Testis (tissue), 2 donors: Measurements from ENCODE around the gene ITPK1.

Experiments
- POLR2A ChIP-seq: fragments of 450-650 bp; IDR thresholded peaks from one replicate; pipeline ENCODE4 v1.6.1; 2017; ENCODE audit warnings: antibody characterized with exemption, mild to moderate bottlenecking, moderate library complexity
- TF ChIP-seq, protein P1 (sequence below), 3 experiments: fragments of 450-650 bp in 2 of 3; fragments of 200-600 bp in 1 of 3; sonication (generic) in 1 of 3; IDR thresholded peaks; one replicate each; pipeline ENCODE4 v1.5.1; 2016 to 2019; ENCODE audit warnings: antibody characterized with exemption in 3 of 3, mild to moderate bottlenecking in 2 of 3, moderate library complexity in 1 of 3

DNA sequence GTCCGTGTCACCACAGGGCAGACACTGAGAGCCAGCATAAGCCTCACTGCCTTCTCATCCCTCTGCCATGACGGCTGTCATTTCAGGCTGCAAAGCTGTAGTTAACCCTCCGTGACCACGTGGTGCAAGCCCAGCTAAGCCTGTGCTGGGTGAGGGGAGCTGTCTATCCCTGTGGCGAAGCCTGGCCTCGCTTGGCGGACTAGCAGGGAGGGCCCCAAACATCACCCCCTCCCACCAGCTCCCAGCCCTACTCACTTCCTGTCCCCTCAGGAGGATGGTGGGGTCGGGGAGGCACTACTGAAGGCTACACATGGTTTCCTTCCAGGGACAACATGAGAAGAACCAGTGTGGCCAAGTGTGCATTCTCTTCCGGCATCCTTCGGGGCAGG, 104.6 kb downstream of the ITPK1 start:
- TF ChIP-seq, protein P1, sequence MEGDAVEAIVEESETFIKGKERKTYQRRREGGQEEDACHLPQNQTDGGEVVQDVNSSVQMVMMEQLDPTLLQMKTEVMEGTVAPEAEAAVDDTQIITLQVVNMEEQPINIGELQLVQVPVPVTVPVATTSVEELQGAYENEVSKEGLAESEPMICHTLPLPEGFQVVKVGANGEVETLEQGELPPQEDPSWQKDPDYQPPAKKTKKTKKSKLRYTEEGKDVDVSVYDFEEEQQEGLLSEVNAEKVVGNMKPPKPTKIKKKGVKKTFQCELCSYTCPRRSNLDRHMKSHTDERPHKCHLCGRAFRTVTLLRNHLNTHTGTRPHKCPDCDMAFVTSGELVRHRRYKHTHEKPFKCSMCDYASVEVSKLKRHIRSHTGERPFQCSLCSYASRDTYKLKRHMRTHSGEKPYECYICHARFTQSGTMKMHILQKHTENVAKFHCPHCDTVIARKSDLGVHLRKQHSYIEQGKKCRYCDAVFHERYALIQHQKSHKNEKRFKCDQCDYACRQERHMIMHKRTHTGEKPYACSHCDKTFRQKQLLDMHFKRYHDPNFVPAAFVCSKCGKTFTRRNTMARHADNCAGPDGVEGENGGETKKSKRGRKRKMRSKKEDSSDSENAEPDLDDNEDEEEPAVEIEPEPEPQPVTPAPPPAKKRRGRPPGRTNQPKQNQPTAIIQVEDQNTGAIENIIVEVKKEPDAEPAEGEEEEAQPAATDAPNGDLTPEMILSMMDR (IDR thresholded peaks at IDR 0.05), result no peak
- no peak for TF ChIP-seq POLR2A
